Measurements from ENCODE around the gene RAD9A.

RAD9A gene

DNA sequence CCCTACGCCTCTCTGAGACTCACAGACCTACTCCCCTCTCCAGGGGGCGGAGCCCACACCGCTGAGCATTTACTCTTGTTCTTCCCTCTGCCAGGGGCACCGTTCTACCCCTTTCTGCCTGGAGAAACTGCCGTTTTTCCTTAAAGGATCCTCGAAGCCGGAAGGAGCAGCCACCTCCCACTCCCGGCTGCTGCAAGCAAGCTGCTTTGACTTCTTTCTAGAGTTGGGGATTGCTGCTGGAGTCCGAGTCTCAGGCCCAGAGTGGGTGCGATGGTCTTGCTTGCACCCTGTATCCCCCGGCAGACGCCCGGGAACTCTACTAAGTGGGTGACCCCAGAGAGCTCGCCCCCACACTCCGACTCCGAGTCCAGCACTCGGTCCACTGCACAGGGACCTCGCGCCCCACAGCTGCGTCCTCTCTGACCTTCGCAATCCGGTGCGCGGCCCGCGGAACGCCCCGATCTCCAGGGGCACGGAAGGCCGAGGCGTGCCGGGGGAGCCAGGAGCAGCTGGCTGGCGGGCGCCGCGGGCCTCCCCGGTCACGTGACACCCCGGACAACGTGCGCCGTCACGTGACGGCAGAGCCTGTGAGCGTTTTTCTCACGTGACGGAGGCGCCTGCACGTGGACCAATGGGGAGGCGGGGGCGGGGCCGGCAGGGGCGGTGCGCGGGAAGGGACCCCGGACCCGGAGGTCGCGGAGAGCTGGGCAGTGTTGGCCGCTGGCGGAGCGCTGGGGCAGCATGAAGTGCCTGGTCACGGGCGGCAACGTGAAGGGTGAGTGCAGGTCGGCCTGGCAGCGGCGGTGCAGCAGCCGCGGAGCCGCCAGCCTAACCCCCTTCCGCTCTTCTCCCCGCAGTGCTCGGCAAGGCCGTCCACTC is at the start of gene RAD9A:
RAD9A (plus strand) TSS at position 683 of the 879 bp plus-strand sequence; CDS start at position 742, 59 bp downstream.
- intact Hi-C loops (cut with DNase I): loop anchor here (1.0 to 2.0 kb wide), 2 partner anchors 10 to 37 kb away; partner anchors contain the start of genes PPP1CA and RPS6KB2
- peak; percentile 91 to 99 (median 94) for DNase-seq

DNA sequence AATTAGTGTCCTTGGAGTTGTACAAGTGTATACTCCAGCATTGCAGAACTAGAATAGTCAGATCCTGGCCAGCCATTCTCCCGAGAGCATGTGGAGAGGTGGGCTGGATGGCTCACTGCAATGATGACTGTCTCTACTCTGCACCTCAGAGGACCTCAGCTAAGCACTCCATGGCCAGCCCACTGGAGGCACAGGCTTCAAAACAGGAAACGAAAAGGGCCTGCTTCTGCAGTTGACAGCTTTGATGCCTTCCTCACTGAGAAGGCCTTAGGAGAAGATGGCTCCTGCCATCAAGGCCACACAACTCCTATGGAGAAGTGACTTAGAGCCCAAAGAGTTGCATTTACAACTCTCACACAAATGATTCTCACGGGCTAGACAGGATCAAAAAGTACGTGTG is 47.5 kb upstream of the RAD9A start:
- intact Hi-C loops (cut with DNase I): no loop called here
- peak in 2 of 10 donors; percentile 14 to 23 for DNase-seq

DNA sequence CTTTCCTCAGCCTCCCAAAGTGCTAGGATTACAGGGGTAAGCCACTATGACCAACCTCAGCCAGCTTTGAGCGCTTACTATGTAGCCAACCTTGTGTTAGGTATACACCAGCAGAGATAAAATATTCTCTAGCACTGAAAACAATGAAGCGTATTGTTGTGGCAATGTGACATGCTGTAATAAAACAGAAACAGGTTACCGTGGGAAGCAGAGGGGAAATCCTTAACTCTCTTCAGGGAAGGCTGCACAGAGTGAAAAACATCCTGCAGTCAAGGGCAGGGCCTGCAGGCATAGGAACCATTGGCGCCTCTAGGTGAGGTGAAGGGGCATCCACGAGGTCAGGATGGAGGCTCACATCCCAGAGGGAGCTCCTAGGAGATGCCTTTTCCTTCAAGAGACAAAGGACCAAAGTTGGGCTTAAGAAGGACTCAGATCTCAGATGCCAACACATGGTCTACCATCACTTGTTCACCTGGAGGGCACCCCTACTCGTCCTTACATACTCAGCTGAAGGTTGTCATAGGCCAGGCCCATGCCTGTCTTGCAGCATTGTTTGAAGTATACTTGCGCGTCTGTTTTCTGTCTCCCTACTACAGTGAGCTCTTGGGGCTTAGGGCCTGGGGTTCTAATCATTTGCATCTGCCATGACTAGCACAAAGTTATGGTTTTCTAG is 46.4 kb upstream of the RAD9A start:
- intact Hi-C loops (cut with DNase I): no loop called here

DNA sequence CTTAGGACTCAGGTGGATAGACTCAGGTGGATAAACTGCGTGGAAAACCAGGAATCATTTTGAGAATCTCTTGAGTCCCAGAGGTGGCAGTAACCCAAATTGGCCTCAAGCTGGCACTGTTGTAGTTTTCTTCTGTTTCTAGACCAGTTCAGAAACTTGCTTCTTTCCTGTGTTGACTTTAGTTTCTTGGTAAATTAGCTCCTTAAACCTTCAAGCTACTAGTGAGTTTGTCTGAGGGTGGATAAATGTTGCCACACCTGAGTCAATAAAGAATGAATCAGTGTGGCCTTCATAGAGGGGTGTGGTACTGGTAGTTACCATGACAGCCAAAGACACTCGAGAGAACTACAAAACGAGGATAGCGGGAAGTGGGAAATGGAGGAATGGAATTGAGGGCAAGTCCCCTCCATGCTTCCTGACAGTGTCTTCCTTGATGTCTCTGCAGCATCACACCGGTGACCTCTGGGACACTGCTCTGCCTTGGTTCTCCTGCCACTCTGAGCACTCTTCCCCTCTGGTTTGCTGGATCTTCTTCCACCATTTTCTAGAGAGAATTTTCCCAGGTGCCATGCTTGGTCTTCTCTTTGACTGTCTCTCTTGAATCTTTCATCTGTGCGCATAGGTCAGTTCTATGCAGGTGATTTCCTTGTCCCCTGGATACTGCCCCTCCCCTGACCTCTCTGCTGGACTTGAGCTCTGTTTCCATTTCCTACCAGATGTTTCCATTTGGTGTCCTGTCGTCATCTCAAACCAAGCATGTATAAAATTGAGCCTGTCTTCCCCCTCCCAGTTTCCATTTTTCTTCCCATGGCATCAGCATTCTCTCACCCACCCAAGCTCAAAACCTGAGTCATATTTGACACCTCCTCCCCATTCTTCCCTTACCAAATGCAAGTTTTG is 45.6 kb upstream of the RAD9A start:
- intact Hi-C loops (cut with DNase I): no loop called here
- no peak for DNase-seq

More for the DNA sequence above, 46.4 kb upstream of the RAD9A start:
- DNase-seq: peak in 2 of 10 donors; percentile 20 to 46

DNA sequence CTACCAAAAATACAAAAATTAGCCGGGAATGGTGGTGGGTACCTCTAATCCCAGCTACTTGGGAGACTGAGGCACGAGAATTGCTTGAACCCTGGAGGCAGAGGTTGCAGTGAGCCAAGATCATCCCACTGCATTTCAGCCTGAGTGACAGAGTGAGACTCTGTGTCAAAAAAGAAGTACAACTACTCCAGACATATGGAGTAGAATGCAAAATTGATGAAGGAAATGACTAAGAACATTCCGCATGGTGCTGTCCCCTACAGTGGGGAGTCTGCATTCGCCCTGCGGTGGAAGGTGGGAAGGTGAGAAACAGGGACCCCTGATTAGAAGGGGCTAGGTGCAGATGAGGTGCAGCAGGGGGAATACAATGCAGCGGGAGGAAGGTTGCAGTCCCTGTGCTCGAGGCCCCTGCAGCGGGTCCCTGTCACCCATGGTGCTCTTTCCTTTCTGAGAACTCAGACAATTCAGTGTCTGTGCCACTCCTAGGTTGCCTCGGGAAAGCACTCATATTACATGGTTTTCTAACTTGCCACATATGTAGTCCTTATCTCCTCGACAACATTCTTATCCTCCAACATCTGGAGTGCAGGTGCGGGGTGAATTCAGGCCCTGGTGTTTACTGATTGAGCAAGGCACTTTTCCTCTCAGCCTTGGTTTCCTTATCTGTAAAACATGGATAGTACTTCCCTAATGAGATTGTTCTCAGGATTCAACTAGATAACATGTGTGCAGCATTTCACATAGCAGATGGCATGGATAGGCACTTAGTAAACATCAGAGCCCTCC is 43.6 kb upstream of the RAD9A start:
- DNase-seq: peak in 2 of 10 donors; percentile 16 to 49
- intact Hi-C loops (cut with DNase I): no loop called here

DNA sequence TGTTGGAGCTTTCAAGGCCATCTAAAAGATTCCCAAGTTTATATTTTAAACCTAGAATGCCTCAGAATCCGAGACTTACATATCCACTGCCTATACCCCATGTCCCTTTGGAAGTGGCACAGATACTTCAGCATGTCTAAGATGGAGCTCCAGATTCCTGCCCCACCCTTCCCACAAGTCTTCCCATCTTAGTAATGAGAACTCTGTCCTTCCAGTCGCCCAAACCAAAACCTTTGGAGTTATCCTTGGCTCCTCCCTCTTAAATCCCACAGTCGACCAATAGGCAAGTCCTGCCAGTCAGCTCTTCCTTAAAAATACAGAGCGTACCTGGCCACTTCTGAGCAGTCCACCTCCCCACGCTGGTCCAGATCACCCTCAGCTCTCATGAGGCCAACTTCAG is 42.8 kb upstream of the RAD9A start:
- peak in 1 of 10 donors; percentile 7 for DNase-seq
- intact Hi-C loops (cut with DNase I): no loop called here

DNA sequence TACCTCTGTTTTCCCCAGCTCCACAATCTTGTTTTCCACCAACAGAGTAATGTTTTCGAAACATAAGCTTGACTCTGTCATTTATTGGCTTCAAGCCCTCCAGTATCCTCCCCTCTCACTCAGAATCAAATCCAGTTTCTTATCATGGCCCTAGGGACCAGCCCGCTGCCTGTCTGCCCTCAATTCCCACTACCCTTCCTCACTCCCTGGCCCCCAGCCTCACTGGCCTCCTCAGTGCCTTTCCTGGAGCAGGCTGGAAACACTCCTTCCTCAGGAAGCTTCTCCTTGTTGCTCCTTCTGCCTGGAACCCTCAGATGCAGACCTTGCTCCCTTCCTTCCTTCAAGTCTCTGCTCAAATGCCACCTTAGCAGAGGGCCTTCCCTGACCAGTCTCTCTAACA is 42.3 kb upstream of the RAD9A start:
- intact Hi-C loops (cut with DNase I): no loop called here
- DNase-seq: peak in 2 of 10 donors; percentile 10 to 32

DNA sequence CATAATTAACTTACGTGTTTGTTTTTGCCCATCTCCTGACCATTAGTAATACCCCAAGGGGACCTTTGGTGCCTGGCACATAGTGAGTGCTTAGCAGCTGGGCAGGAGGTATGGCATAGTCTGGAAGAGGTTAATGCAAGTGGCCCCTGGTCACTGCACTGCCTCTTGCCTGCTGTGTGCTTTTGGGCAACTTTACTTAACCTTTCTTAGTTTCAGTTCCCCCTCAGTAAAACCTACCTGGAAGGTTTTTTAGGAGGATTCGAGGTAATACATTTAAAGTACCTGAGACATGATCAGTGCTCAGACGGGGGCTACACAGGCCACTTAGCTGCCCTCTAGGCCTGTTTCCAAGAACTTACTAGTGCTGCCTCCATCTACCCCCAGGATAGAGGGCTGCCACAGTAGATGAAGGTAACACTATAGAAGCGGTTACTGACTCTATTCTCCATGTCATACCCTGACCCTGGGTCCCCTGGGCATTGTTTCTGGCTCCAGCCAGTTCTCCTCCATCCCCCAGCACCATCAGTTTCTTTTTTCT is 41.8 kb upstream of the RAD9A start:
- DNase-seq: peak in 1 of 10 donors; percentile 27
- intact Hi-C loops (cut with DNase I): loop anchor here (5.0 kb wide), 1 partner anchor 157 kb away; the partner anchor contains the start of genes CDK2AP2 and PITPNM1

DNA sequence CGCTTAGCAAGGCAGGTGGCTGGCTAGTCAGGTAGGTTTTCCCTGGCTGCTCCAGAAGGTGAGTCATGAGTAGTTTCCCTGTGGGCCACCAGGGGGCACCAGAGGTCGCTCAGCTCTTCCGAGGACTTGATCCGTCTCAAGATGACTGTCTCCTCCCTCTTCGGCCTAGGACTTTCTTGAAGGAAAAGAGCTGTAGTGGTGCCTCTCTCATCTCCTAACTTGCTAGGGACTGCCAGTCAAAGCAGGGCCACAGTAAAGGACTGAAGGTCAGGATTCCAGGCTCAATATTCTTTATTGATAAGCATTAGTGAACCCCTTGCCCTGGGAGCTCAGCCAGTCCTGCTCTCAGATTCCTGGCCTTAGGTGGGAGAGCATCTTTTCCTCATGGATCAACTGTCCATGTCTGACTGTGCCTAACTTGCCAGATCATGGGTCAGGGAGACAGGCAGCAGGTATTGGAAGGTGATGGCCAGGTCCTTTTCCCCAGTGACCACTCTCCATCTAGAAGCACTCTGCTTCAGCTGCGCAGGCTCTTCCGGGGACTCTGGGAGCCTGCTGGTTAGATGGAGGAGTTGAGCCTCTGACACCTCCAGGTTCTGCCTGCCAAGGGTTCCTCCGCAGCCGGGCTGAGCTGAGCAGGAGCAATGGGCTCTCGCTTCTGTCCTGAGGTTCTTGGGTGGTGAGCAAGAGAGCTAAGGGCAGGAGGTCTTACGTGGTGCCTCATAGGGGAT is 40.3 kb upstream of the RAD9A start:
- peak in 7 of 10 donors; percentile 45 to 93 (median 57) for DNase-seq
- intact Hi-C loops (cut with DNase I): loop anchor here (1.0 to 5.0 kb wide), 2 partner anchors 31 to 156 kb away; partner anchors contain the start of genes CDK2AP2 and PITPNM1

DNA sequence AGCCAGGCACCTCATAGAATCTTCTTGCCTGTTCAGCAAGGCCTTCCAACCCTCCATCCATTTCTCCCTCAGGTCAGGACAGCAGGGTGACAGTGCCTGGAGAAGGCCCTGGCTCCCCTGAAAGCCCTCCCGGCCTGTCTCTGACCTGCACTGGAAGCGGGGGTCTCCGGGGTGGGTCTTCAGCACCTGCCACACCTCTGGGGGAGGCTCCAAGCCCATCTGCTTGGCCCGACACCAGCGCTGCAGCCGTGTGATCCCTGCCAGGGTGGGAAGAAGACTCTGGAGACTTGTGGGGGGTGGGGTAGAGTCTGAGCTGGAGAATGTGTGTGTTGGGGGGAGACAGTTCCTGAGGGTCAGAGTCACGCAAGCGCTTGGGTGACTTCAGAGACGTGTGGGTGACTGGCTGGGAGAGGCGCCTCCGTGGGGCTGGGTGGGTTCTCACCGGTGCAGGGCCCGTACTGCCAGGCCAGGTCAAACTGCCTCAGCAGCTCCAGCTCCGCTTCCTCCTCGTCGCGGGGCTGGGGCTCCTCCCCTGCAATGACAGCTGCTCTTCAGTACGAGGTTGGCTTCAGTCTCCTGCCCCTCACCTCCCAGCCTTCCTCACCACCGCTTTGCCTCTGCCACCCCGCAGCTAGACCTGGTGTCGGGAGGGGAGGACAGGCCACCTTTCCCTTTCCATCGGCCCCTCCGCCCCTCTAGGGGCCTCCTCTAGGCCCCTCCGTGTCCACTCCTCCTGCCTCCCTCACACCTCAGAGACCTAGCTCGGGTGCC is 39.1 kb upstream of the RAD9A start:
- intact Hi-C loops (cut with DNase I): loop anchor here (5.0 kb wide), 1 partner anchor 155 kb away; the partner anchor contains the start of genes CDK2AP2 and PITPNM1
- peak in 3 of 10 donors; percentile 16 to 75 (median 30) for DNase-seq

DNA sequence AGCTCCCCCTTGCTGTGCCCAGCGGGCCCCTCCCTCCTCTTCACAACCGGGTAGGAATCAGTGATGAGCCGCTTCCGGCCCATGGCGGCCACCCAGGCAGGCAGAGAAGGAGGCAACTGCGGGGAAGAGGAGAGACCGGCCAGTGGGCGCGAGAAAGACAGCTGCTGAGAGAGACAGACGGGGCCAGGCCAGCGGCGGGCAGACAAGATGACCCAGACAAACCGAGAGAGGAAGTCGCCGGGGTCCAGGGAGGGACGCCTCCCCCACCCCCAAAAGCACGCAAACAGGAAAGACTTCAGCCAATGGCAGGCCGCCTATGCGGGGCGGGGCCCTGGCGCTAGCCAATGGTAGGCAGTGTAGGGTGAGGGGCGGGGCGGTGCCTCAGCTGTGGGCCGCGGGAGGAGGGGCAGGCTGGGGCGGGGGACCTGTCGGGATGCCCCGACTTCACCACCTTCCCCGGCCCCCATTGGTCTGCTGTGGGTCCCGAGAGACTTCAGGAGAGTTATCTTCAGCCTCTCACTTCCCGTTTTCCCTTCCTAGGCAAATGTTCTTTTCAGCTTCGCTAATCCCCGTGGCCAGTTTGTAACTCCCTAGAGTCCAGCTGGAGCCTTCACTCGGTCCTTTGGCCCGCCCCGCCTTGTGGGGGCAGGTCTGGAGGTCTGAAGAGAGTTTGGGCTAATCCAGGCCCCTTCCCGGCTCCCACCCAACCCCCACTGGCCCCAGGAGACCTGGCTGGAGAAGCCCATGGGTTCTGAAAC is 38.3 kb upstream of the RAD9A start, which contains the start of gene POLD4:
POLD4 (minus strand) TSS at position 230 of the 758 bp plus-strand sequence; CDS start at position 83, 147 bp downstream.
- DNase-seq: peak; percentile 96 to 100 (median 99)
- intact Hi-C loops (cut with DNase I): loop anchor here (5.0 kb wide), 1 partner anchor 154 kb away; the partner anchor contains the start of genes CDK2AP2 and PITPNM1

DNA sequence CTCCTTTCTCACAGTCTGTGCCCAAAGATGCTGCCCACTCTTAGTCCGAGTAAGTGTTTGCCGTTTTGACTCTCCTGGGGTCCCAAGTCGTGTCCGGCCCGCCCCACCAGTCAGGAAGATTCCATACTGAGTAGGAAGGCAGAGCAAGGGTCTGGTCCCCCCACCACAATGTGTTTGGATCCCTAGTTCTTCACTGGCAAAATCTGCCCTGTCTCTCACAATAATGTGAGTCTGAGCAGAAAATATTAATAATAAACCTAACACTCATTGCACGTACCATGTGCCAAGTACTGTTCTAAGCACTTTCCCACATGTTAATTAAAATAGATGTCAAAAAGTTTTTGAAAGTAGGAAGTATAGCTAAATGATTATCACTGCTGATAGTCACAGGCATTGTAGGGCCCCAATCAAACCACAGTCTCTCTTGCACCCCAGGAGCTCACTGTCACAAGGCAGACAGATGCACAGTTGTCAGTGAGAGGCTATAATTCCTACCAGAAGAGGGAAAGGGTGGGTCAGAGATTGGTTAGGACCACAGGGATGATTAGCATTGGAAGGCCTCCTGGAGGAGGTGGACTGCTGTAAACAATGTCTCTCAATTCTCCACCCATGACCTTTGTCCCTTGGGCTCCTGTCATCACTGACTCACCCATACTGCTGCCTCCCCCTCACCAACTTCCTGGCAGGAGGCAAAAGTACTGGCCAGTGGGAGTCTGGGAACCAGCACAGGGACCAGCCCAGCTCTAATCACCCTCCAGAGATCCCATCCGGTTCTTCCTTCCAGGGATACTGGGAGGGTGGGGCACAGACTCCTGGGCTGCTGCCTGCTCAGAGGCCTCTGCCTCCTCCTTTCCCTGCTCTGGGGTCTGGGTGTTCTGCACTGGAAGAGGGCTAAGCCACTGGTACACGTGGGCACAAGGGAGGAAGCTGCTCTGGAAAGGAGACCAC is 37.4 kb upstream of the RAD9A start:
- intact Hi-C loops (cut with DNase I): loop anchor here (5.0 kb wide), 1 partner anchor 153 kb away; the partner anchor contains the start of genes CDK2AP2 and PITPNM1
- DNase-seq: peak in 2 of 10 donors; percentile 38 to 62

DNA sequence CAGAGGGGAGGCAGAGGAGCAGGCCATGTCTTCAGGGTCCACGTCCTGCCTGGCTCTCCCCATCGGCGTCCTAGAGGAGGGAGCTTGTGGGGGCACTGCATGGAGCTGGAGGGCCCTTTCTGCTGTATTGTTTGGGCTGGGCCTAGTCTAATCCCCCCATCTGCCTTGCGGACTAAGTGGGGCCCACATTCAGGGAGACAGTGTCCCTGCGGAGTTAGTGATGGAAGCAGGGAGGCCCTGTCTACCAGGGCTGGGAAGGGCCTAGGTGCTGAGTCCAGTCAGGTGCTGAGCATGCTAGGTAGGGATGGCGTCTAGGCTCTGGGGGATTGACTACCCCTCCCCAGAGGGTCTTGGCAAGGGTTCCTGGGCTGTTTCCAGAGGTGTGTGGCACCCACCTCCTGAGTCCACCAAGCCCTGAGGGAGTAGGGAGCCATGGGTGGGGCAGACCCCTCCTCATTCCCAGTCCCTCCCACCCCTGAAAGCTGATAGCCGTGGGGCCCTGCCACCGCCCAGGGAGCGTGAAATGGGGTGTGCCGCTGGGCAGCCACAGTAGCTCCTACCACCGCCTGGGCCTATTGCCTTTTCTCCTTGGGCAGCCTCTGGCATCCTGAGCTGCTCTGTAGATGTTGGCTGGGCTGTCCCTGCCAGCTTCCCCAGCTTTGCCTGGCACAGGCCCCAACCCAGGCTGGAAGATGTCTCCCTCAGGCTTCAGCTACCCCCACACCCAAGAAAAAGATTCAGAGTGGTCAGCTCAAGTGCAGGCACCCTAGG is 36.6 kb upstream of the RAD9A start:
- peak in 3 of 10 donors; percentile 52 to 73 (median 60) for DNase-seq
- intact Hi-C loops (cut with DNase I): no loop called here

DNA sequence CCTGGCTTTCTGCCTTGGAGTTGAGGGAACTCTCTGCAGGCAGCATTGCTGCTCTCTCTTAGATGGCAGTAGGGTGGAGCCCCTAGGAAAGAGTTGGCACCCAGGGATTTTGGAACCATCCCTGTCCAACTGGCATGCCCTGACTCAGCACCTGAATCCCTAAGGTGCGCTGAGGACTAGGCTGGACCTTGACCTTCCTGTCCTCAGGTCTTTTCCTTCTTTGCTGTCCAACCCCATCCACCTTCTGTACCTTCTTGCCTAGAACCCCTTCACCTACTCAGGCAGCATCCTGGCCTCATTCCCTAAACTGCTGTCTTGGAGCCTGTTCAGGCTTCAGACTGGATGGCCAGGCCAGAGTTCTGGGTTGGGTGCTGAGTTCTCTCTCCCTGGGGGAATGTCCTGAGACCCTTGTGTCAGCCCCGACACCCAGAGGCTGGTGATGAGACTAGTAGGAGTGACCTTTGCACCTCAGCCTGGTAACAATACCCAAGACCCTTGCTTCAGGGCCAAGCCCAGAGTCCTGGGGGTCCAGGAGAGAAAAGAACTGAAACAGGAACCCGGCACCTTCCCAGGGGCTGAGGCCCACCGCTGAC is 35.9 kb upstream of the RAD9A start:
- peak in 2 of 10 donors; percentile 25 to 53 for DNase-seq
- intact Hi-C loops (cut with DNase I): no loop called here
